Measurements from ENCODE around the gene ALG1L2.

The ALG1L2 gene

GRCh38 chr3:130097690-130098638 is 16.3 kb downstream of the ALG1L2 start:
- TF ChIP-seq RAD21 (IDR thresholded peaks at IDR 0.05; ENCODE audit: low read depth) = peak; percentile 36

- TF ChIP-seq CEBPB (IDR thresholded peaks at IDR 0.05) = 0 out of 2 replicates have a peak, but pooled peaks have one; percentile 7
Observed at GRCh38 chr3:130110386-130111169, 28.9 kb downstream of the ALG1L2 start.

- no peak for TF ChIP-seq CREB1 (IDR thresholded peaks at IDR 0.05; ENCODE audit: low read depth)
- peak; percentile 35; the same call in 1 of the 2 replicates for TF ChIP-seq USF1 (IDR thresholded peaks at IDR 0.05)
- TF ChIP-seq TAF1 (IDR thresholded peaks at IDR 0.05; ENCODE audit: low read depth) = peak; percentile 88
- TF ChIP-seq NFIC (IDR thresholded peaks at IDR 0.05) = no peak
- no peak for TF ChIP-seq EP300 (IDR thresholded peaks at IDR 0.05; ENCODE audit: borderline replicate concordance)
- peak; percentile 61; the same call in 1 of the 2 replicates for TF ChIP-seq EGR1 (IDR thresholded peaks at IDR 0.05)
- peak; percentile 55; the same call in 1 of the 2 replicates for TF ChIP-seq MAX (IDR thresholded peaks at IDR 0.05)
- no peak for TF ChIP-seq ZBTB7A (IDR thresholded peaks at IDR 0.05; ENCODE audit: low read depth)
- TF ChIP-seq TCF12 (IDR thresholded peaks at IDR 0.05; ENCODE audit: low read depth) = no peak
- TF ChIP-seq TEAD4 (IDR thresholded peaks at IDR 0.05) = no peak
- TF ChIP-seq CEBPB (IDR thresholded peaks at IDR 0.05) = no peak
- peak; percentile 91 for TF ChIP-seq YY1 (IDR thresholded peaks at IDR 0.05; ENCODE audit: low read depth)
- TF ChIP-seq RAD21 (IDR thresholded peaks at IDR 0.05; ENCODE audit: low read depth) = no peak
- no peak for TF ChIP-seq FOXM1 (IDR thresholded peaks at IDR 0.05; ENCODE audit: borderline replicate concordance, low read depth)
- TF ChIP-seq REST (IDR thresholded peaks at IDR 0.05; ENCODE audit: low read depth) = no peak
Observed at GRCh38 chr3:130111185-130111864, 29.7 kb downstream of the ALG1L2 start.

GRCh38 chr3:130111865-130112747 is 30.5 kb downstream of the ALG1L2 start:
- TF ChIP-seq TAF1 (IDR thresholded peaks at IDR 0.05; ENCODE audit: low read depth) (peak; percentile 35; the same call in 1 of the 2 replicates), USF1 (IDR thresholded peaks at IDR 0.05) (peak; percentile 48)

- no peak for TF ChIP-seq NFIC (IDR thresholded peaks at IDR 0.05)
- TF ChIP-seq TEAD4 (IDR thresholded peaks at IDR 0.05) = no peak
- no peak for TF ChIP-seq ZBTB7A (IDR thresholded peaks at IDR 0.05; ENCODE audit: low read depth)
- no peak for TF ChIP-seq YY1 (IDR thresholded peaks at IDR 0.05; ENCODE audit: low read depth)
- TF ChIP-seq CEBPB (IDR thresholded peaks at IDR 0.05) = no peak
- TF ChIP-seq EP300 (IDR thresholded peaks at IDR 0.05; ENCODE audit: borderline replicate concordance) = no peak
- TF ChIP-seq TAF1 (IDR thresholded peaks at IDR 0.05; ENCODE audit: low read depth) = no peak
- no peak for TF ChIP-seq USF1 (IDR thresholded peaks at IDR 0.05)
Observed at GRCh38 chr3:130117933-130118332, 36.3 kb downstream of the ALG1L2 start.

GRCh38 chr3:130136337-130136736 is 54.7 kb downstream of the ALG1L2 start:
- TF ChIP-seq RAD21 (IDR thresholded peaks at IDR 0.05; ENCODE audit: low read depth) = 0 out of 2 replicates have a peak, but pooled peaks have one; percentile 14

Data from Ishikawa (cell line).